CD4-positive, alpha-beta memory T cell (primary cell): ENCODE results near the gene SSBP3. TPM values are rescaled to one million over a fixed set of nuclear protein-coding genes. Genes with fewer than 3 reads are reported as not detected.

Experiments used
- CTCF ChIA-PET: fragments of 350-600 bp; sonication (Branson Sonifier 250); formaldehyde crosslinking; loops from one replicate; lab custom pipeline; 2021; ENCODE audit warnings: inconsistent platforms; ENCODE audit not compliant: partially characterized antibody; lab: Charles Lee
- POLR2A ChIA-PET: fragments of 350-600 bp; sonication (Branson Sonifier 250); formaldehyde crosslinking; loops from one replicate; lab custom pipeline; 2021; ENCODE audit not compliant: partially characterized antibody; lab: Charles Lee
- DNase-seq, 5 donors: peaks; one replicate each; pipeline versions ENCODE4 v3.0.0 to v3.0.0-alpha.2; 2020 to 2022; ENCODE audit warnings: mixed read lengths in 1 of 5
- H3K27ac ChIP-seq: one replicate; pipeline ENCODE4 v1.7.0; 2013; ENCODE audit warnings: low read depth, low read length
- H3K27me3 ChIP-seq: 2 replicates; pipeline ENCODE4 v1.7.0; 2013; ENCODE audit warnings: mild to moderate bottlenecking, low read length, moderate library complexity; ENCODE audit not compliant: insufficient read depth
- H3K36me3 ChIP-seq: 2 replicates; pipeline ENCODE4 v1.7.0; 2013; ENCODE audit warnings: mild to moderate bottlenecking, low read length, moderate library complexity; ENCODE audit not compliant: insufficient read depth
- H3K4me1 ChIP-seq: 2 replicates; pipeline ENCODE4 v1.7.0; 2013; ENCODE audit warnings: mild to moderate bottlenecking, low read length, moderate library complexity; ENCODE audit not compliant: insufficient read depth
- H3K4me3 ChIP-seq, 2 donors: one replicate each; pipeline ENCODE4 v1.7.0; 2013; ENCODE audit warnings: low read length in 2 of 2, mild to moderate bottlenecking in 1 of 2
- H3K9me3 ChIP-seq, 2 donors: one replicate each; pipeline ENCODE4 v1.7.0; 2013; ENCODE audit warnings: low read length in 2 of 2, control low read depth in 1 of 2; ENCODE audit not compliant: control insufficient read depth in 1 of 2
- H3K27ac Mint-ChIP-seq, 7 donors: one replicate each; pipeline ENCODE4 v1.8.0; 2020 to 2021; ENCODE audit warnings: mixed read lengths in 7 of 7, mild to moderate bottlenecking in 6 of 7, inconsistent platforms in 3 of 7, moderate library complexity in 3 of 7
- H3K27me3 Mint-ChIP-seq, 2 donors: one replicate each; pipeline ENCODE4 v1.8.0; 2020 to 2021; ENCODE audit warnings: mixed read lengths in 2 of 2
- H3K36me3 Mint-ChIP-seq, 2 donors: one replicate each; pipeline ENCODE4 v1.8.0; 2020 to 2021; ENCODE audit warnings: mixed read lengths in 2 of 2, inconsistent platforms in 1 of 2, mild to moderate bottlenecking in 1 of 2
- H3K4me1 Mint-ChIP-seq, 4 donors: one replicate each; pipeline ENCODE4 v1.8.0; 2020 to 2021; ENCODE audit warnings: mixed read lengths in 4 of 4, mild to moderate bottlenecking in 1 of 4
- H3K4me3 Mint-ChIP-seq, 8 donors: one replicate each; pipeline ENCODE4 v1.8.0; 2020 to 2021; ENCODE audit warnings: mixed read lengths in 8 of 8, mild to moderate bottlenecking in 7 of 8, moderate library complexity in 6 of 8, inconsistent platforms in 3 of 8
- H3K9me3 Mint-ChIP-seq, 8 donors: one replicate each; pipeline ENCODE4 v1.8.0; 2020 to 2021; ENCODE audit warnings: mixed read lengths in 8 of 8, mild to moderate bottlenecking in 5 of 8, inconsistent platforms in 3 of 8, moderate library complexity in 1 of 8
- intact Hi-C: fragments of 100-400 bp; cut with micrococcal nuclease; formaldehyde crosslinking; loops from one replicate; pipeline ENCODE4 v1.15.1; 2023
- polyA plus RNA-seq, 2 donors: library from polyadenylated mRNA; unstranded; fragments of 300-500 nt; fragmentation: Illumina TruSeq; gene quantifications; one replicate each; pipeline ENCODE4 v1.2.3, GENCODE V29; 2021
- total RNA-seq, 2 experiments: library from RNA; stranded (reverse); gene quantifications; one replicate each; pipeline ENCODE4 v1.2.3, GENCODE V29; 2021

SSBP3 gene
- total and polyA plus RNA-seq, 4 experiments from 2014 or later = 10.9 to 87.6 (median 45.1) TPM

DNA sequence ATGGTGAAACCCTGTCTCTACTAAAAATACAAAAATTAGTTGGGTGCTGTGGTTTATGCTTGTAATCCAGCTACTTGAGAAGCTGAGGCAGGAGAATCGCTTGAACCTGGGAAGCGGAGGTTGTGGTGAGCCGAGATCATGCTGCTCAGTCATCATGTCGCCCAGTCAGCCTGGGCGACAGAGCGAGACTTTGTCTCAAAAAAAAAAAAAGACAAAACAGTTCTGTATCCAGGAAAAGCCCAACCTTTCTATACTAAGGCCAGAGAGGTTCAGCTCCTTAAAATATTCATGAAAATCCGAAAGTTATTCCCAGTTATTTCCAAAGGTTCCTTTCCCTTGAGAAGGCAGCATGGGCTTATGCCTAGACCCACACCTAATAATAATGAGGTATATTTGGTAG lies 202.0 kb downstream of the SSBP3 start:
- no peak for DNase-seq
- Histone ChIP-seq H3K27me3 (no peaks in the 10 kb centered on the region), H3K27ac (no peak overlapping the region), H3K4me3 (no peak overlapping the region), H3K4me1 (peaks cover 25% of the 10 kb centered on the region), H3K9me3 (no peaks in the 10 kb centered on the region), H3K36me3 (peaks cover 34% of the 10 kb centered on the region)
- H3K36me3 Mint-ChIP-seq = peaks cover 28 to 54% of the 10 kb centered on the region in 2 donors
- H3K27me3 Mint-ChIP-seq = no peaks in the 10 kb centered on the region
- intact Hi-C loops = loop anchor here (5.0 kb wide), 1 partner anchor 283 kb away; no protein-coding TSS in a partner anchor
- no peak overlapping the region for H3K4me3 Mint-ChIP-seq
- ChIA-PET POLR2A (no interaction called here), CTCF (no interaction called here)
- H3K27ac Mint-ChIP-seq = no peak overlapping the region
- H3K9me3 Mint-ChIP-seq = no peaks in the 10 kb centered on the region
- peaks cover 14 to 44% (median 30%) of the 10 kb centered on the region in 4 donors for H3K4me1 Mint-ChIP-seq

DNA sequence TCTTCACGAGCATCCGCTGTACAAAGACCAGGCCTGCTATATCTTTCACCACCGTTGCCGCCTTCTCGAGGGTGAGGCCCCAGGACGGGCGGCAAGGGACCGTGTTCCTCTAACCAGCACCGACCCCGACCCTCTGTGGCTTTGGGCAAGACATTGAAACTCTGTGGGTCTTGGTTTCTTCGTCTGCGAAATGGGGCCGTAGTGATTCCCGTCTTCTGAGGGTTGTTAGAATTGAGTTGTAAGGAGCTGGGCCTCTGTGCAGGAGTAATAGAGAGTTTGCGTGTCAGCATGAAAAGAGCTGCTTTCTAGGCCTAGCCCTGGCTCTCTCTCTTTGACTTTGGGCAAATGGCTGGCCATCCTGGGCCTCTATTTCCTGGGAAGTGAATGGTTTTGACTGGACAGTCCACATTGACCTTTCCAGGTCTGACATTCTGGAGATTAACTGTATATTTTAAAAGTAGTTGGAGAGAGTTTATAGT lies 205.6 kb downstream of the SSBP3 start:
- ChIA-PET POLR2A (interaction anchor here (0.7 to 2.6 kb wide), 13 partner anchors 10 to 289 kb away, joined by 3 to 20 read pairs (median 3); partner anchors contain the start of gene SSBP3), CTCF (interaction anchor here (0.9 to 2.6 kb wide), 3 partner anchors 19 to 601 kb away, joined by 3 to 8 read pairs (median 4); no protein-coding TSS in a partner anchor)
- H3K4me1 Mint-ChIP-seq = peaks cover 17 to 40% (median 30%) of the 10 kb centered on the region in 4 donors
- peak overlapping the region; percentile 83 to 95 (median 93) for H3K27ac Mint-ChIP-seq
- Histone ChIP-seq H3K27ac (peak overlapping the region; percentile 72), H3K36me3 (peaks cover 13% of the 10 kb centered on the region), H3K27me3 (no peaks in the 10 kb centered on the region), H3K4me1 (peaks cover 29% of the 10 kb centered on the region), H3K9me3 (no peaks in the 10 kb centered on the region), H3K4me3 (peak overlapping the region; percentile 76 to 83)
- peak overlapping the region; percentile 89 to 95 (median 92) for H3K4me3 Mint-ChIP-seq
- no peaks in the 10 kb centered on the region for H3K27me3 Mint-ChIP-seq
- intact Hi-C loops = loop anchor here (1.0 to 5.0 kb wide), 2 partner anchors 207 to 287 kb away; no protein-coding TSS in a partner anchor
- H3K9me3 Mint-ChIP-seq = no peaks in the 10 kb centered on the region
- peaks cover 8 to 27% of the 10 kb centered on the region in 2 donors for H3K36me3 Mint-ChIP-seq
- peak in 1 of 5 donors; percentile 5 for DNase-seq

DNA sequence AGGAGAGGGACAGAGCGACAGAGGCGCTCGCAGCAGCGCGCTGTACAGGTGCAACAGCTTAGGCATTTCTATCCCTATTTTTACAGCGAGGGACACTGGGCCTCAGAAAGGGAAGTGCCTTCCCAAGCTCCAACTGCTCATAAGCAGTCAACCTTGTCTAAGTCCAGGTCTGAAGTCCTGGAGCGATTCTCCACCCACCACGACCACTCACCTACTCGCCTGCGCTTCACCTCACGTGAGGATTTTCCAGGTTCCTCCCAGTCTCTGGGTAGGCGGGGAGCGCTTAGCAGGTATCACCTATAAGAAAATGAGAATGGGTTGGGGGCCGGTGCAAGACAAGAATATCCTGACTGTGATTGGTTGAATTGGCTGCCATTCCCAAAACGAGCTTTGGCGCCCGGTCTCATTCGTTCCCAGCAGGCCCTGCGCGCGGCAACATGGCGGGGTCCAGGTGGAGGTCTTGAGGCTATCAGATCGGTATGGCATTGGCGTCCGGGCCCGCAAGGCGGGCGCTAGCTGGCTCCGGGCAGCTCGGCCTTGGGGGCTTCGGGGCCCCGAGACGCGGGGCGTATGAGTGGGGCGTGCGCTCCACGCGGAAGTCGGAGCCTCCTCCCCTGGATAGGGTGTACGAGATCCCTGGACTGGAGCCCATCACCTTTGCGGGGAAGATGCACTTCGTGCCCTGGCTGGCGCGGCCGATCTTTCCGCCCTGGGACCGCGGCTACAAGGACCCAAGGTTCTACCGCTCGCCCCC lies 206.3 kb downstream of the SSBP3 start, which contains the start of the genes CYB5RL and MRPL37:
CYB5RL (minus strand) TSS at position 266 of the 754 bp plus-strand sequence. CDS start 4,414 bp downstream, outside the sequence.
MRPL37 (plus strand) TSS at position 403 of the 754 bp plus-strand sequence; CDS start at position 480, 77 bp downstream.
- no peaks in the 10 kb centered on the region for H3K9me3 Mint-ChIP-seq
- H3K36me3 ChIP-seq = peaks cover 7% of the 10 kb centered on the region
- H3K27ac Mint-ChIP-seq = peak within 1 kb of the TSS; percentile 83 to 95 (median 93)
- peak within 1 kb of the TSS; percentile 72 for H3K27ac ChIP-seq
- ChIA-PET POLR2A (interaction anchor here (0.6 to 2.6 kb wide), 16 partner anchors 10 to 289 kb away, joined by 3 to 20 read pairs (median 4); partner anchors contain the start of genes IFT25, LRRC42 and SSBP3), CTCF (interaction anchor here (0.9 to 2.6 kb wide), 3 partner anchors 18 to 602 kb away, joined by 3 to 8 read pairs (median 4); no protein-coding TSS in a partner anchor)
- peak; percentile 90 to 95 (median 92) for DNase-seq
- peak within 1 kb of the TSS; percentile 76 to 83 for H3K4me3 ChIP-seq
- H3K27me3 ChIP-seq = no peaks in the 10 kb centered on the region
- H3K4me1 ChIP-seq = peaks cover 29% of the 10 kb centered on the region
- intact Hi-C loops = loop anchor here (1.0 to 5.0 kb wide), 2 partner anchors 207 to 287 kb away; no protein-coding TSS in a partner anchor
- H3K4me3 Mint-ChIP-seq = peak within 1 kb of the TSS; percentile 89 to 95 (median 92)
- peaks cover 2 to 20% of the 10 kb centered on the region in 2 donors for H3K36me3 Mint-ChIP-seq
- H3K9me3 ChIP-seq = no peaks in the 10 kb centered on the region
- H3K4me1 Mint-ChIP-seq = peaks cover 17 to 40% (median 30%) of the 10 kb centered on the region in 4 donors
- H3K27me3 Mint-ChIP-seq = no peaks in the 10 kb centered on the region

DNA sequence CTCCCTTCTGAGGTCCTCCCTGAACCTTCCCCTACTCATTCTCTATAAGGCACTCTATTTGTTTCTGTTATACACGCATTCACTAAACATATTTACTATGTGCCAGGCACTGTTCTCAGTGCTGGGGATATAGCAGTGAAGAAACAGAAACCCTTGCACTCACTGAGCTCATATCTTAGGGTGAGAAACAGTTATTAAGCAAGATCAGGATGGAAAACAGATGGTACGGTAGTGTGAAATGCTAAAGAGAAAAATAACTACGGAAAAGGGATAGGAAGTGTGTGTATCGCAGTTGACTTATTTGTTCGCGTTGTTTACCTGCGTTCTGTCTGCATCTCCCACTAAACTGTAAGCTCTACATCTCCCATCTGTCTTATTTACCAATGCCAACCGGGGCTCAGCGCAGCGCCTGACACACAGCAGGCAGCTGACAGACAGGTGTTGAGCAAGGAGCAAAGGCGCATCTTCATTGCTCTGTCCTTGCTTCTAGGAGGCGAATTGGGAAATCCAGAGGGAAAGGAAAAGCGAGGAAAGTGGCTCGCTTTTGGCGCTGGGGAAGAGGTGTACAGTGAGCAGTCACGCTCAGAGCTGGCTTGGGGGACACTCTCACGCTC lies 206.9 kb downstream of the SSBP3 start:
- intact Hi-C loops = no loop called here
- no peaks in the 10 kb centered on the region for H3K27me3 Mint-ChIP-seq
- peaks cover 5 to 20% of the 10 kb centered on the region in 2 donors for H3K36me3 Mint-ChIP-seq
- Histone ChIP-seq H3K4me3 (peak overlapping the region; percentile 76 to 83), H3K27ac (peak overlapping the region; percentile 72), H3K9me3 (no peaks in the 10 kb centered on the region), H3K4me1 (peaks cover 29% of the 10 kb centered on the region), H3K36me3 (peaks cover under 1% of the 10 kb centered on the region), H3K27me3 (no peaks in the 10 kb centered on the region)
- POLR2A ChIA-PET = interaction anchor here (0.6 to 2.6 kb wide), 14 partner anchors 9 to 290 kb away, joined by 3 to 20 read pairs (median 4); partner anchors contain the start of genes IFT25, LRRC42 and SSBP3
- peak overlapping the region; percentile 89 to 95 (median 92) for H3K4me3 Mint-ChIP-seq
- CTCF ChIA-PET = interaction anchor here (0.9 to 2.6 kb wide), 3 partner anchors 17 to 602 kb away, joined by 3 to 8 read pairs (median 4); no protein-coding TSS in a partner anchor
- DNase-seq = no peak
- no peaks in the 10 kb centered on the region for H3K9me3 Mint-ChIP-seq
- H3K27ac Mint-ChIP-seq = peak overlapping the region in 6 of 7 donors; percentile 83 to 95 (median 93)
- H3K4me1 Mint-ChIP-seq = peaks cover 17 to 40% (median 30%) of the 10 kb centered on the region in 4 donors

DNA sequence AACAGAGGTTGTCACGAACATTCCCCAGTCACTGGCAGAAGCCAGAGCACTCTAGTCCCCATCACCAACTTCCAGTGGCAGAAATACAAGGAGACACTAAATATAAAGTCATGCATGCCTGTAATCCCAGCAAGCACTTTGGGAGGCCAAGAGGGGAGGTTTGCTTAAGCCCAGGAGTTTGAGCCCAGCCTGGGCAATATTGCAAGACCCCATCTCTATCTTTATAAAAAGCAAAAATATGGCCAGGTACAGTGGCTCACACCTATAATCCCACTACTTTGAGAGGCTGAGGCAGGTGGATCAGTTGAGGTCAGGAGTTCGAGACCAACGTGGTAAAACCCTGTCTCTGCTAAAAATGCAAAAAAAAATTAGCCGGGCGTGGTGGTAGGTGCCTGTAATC lies 212.7 kb downstream of the SSBP3 start:
- ChIA-PET POLR2A (no interaction called here), CTCF (no interaction called here)
- Mint-ChIP-seq H3K36me3 (peaks cover 27 to 29% of the 10 kb centered on the region in 2 donors), H3K27me3 (no peaks in the 10 kb centered on the region), H3K9me3 (peaks cover 0 to 1% (median 0%) of the 10 kb centered on the region in 8 donors), H3K4me3 (no peak overlapping the region), H3K27ac (no peak overlapping the region), H3K4me1 (no peaks in the 10 kb centered on the region)
- Histone ChIP-seq H3K36me3 (peaks cover 8% of the 10 kb centered on the region), H3K9me3 (no peaks in the 10 kb centered on the region), H3K4me1 (no peaks in the 10 kb centered on the region), H3K4me3 (no peak overlapping the region), H3K27me3 (no peaks in the 10 kb centered on the region), H3K27ac (no peak overlapping the region)
- DNase-seq = no peak
- intact Hi-C loops = no loop called here

DNA sequence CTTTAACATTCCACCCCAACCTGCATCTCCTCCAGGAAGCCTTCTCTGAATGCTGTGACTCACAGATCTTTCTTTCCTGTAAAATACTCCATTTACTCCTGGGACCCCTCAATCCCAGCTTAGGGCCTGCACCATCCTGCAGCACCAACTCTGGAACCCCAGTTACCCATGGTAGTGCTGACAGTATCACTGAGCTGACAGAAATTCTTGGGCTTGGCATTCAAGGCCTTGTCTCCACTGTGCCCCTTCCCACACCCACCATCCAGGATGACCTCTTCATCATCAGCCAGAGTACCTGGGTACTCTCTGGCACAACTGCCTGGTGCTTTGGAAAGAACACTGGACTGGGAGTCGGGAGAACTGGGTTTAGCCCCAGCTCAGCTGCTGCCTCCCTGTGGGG lies 214.7 kb downstream of the SSBP3 start:
- H3K27me3 ChIP-seq = no peaks in the 10 kb centered on the region
- Mint-ChIP-seq H3K4me3 (no peak overlapping the region), H3K27ac (peak overlapping the region in 1 of 7 donors; percentile 42), H3K4me1 (no peaks in the 10 kb centered on the region), H3K9me3 (peaks cover 0 to 4% (median 0%) of the 10 kb centered on the region in 8 donors), H3K27me3 (no peaks in the 10 kb centered on the region), H3K36me3 (peaks cover 36 to 46% of the 10 kb centered on the region in 2 donors)
- intact Hi-C loops = no loop called here
- no peak overlapping the region for H3K4me3 ChIP-seq
- CTCF ChIA-PET = no interaction called here
- H3K9me3 ChIP-seq = no peaks in the 10 kb centered on the region
- H3K27ac ChIP-seq = no peak overlapping the region
- POLR2A ChIA-PET = no interaction called here
- no peak for DNase-seq
- H3K36me3 ChIP-seq = peaks cover 8% of the 10 kb centered on the region
- no peaks in the 10 kb centered on the region for H3K4me1 ChIP-seq
